A673 (cell line): Measurements from ENCODE around the gene KPNA5. TPM values are rescaled to one million over a fixed set of nuclear protein-coding genes. Genes with fewer than 3 reads are reported as not detected.

Experiments
- BruUV-seq: library from RNA; stranded (reverse); fragments of 400-500 nt; replicated peaks from 2 replicates; lab custom pipeline; 2021; lab: Mats Ljungman, UMichigan
- CTCF ChIA-PET: fragments of 300-600 bp; sonication (Branson Sonifier 250); formaldehyde crosslinking; loops from one replicate; lab custom pipeline; 2022; ENCODE audit warnings: antibody characterized with exemption; lab: Charles Lee
- POLR2A ChIA-PET: fragments of 300-600 bp; sonication (Branson Sonifier 250); formaldehyde crosslinking; loops from one replicate; lab custom pipeline; 2022; ENCODE audit warnings: antibody characterized with exemption; ENCODE audit not compliant: low non-redundant PET; lab: Charles Lee
- DNase-seq: peaks from one replicate; pipeline ENCODE4 v3.0.0-alpha.2; 2015; ENCODE audit warnings: low spot score
- H3K27ac ChIP-seq: fragments of 200-600 bp; sonication (generic); 2 replicates; pipeline ENCODE4 v1.5.1; 2016; ENCODE audit warnings: mixed run types, low read depth, mild to moderate bottlenecking, mixed read lengths, antibody characterized with exemption, low read length; ENCODE audit not compliant: poor library complexity, severe bottlenecking
- H3K27me3 ChIP-seq: fragments of 200-600 bp; sonication (generic); replicated peaks from 2 replicates; pipeline ENCODE4 v1.6.1; 2017; ENCODE audit warnings: mixed run types, low read depth, mild to moderate bottlenecking, mixed read lengths, antibody characterized with exemption, low read length; ENCODE audit not compliant: insufficient read depth, poor library complexity
- H3K36me3 ChIP-seq: fragments of 200-600 bp; sonication (generic); 2 replicates; pipeline ENCODE4 v1.6.1; 2016; ENCODE audit warnings: mixed run types, mild to moderate bottlenecking, mixed read lengths, antibody characterized with exemption, low read length; ENCODE audit not compliant: insufficient read depth, poor library complexity, severe bottlenecking
- H3K4me1 ChIP-seq: fragments of 200-600 bp; sonication (generic); 2 replicates; pipeline ENCODE4 v1.6.1; 2017; ENCODE audit warnings: mixed run types, mild to moderate bottlenecking, mixed read lengths, antibody characterized with exemption, low read length; ENCODE audit not compliant: insufficient read depth, poor library complexity, severe bottlenecking
- H3K4me3 ChIP-seq: fragments of 200-600 bp; sonication (generic); 2 replicates; pipeline ENCODE4 v1.5.1; 2016; ENCODE audit warnings: low read depth, mixed run types, mild to moderate bottlenecking, mixed read lengths, low read length; ENCODE audit not compliant: poor library complexity, severe bottlenecking
- H3K9me3 ChIP-seq: fragments of 200-600 bp; sonication (generic); 2 replicates; pipeline ENCODE4 v1.6.1; 2016; ENCODE audit warnings: mixed run types, low read depth, mild to moderate bottlenecking, mixed read lengths, antibody characterized with exemption, low read length; ENCODE audit not compliant: poor library complexity, severe bottlenecking
- CTCF ChIP-seq: fragments of 300-800, 200-600 bp; sonication (generic); conservative IDR thresholded peaks from 2 replicates; pipeline ENCODE4 v1.5.1; 2017; ENCODE audit warnings: low read depth, mild to moderate bottlenecking, antibody characterized with exemption, low read length, moderate library complexity, mixed read lengths
- EZH2 ChIP-seq: fragments of 200-600 bp; sonication (generic); IDR thresholded peaks from 2 replicates; pipeline ENCODE4 v1.6.1; 2017; ENCODE audit warnings: borderline replicate concordance, low read depth, mild to moderate bottlenecking, mixed read lengths, antibody characterized with exemption, low read length; ENCODE audit not compliant: poor library complexity, severe bottlenecking
- intact Hi-C: fragments of 100-400 bp; cut with micrococcal nuclease; formaldehyde crosslinking; loops from one replicate; pipeline ENCODE4 v1.10.0; 2022; ENCODE audit not compliant: unreplicated experiment
- total RNA-seq: library from RNA; stranded (reverse); gene quantifications from 2 replicates; pipeline ENCODE4 v1.2.3, GENCODE V29; 2021

KPNA5 gene
- total RNA-seq, 1 experiment from 2014 or later = 19.4 TPM

- intact Hi-C loops = no loop called here
- H3K4me3 ChIP-seq = no peak overlapping the region
- TF ChIP-seq EZH2 = no peak
- no peak for DNase-seq
- BruUV-seq = no TSS peak
- H3K27ac ChIP-seq = no peak overlapping the region
- ChIA-PET POLR2A (no interaction called here), CTCF (interaction anchor here (0.7 kb wide), 1 partner anchor 14 kb away, joined by 3 read pairs; no protein-coding TSS in a partner anchor)
- peaks cover 8% of the 10 kb centered on the region for H3K4me1 ChIP-seq
- H3K27me3 ChIP-seq = no peaks in the 10 kb centered on the region
- no peaks in the 10 kb centered on the region for H3K36me3 ChIP-seq
- H3K9me3 ChIP-seq = no peaks in the 10 kb centered on the region
These were observed 85.6 kb downstream of the KPNA5 start for GRCh38 chr6:116766506-116767176.

GRCh38 chr6:116767715-116768114 lies 86.7 kb downstream of the KPNA5 start:
- POLR2A ChIA-PET = no interaction called here
- no peak for DNase-seq
- H3K36me3 ChIP-seq = no peaks in the 10 kb centered on the region
- no peak for TF ChIP-seq CTCF
- TF ChIP-seq EZH2 = no peak
- no TSS peak for BruUV-seq
- H3K27ac ChIP-seq = no peak overlapping the region
- intact Hi-C loops = no loop called here
- H3K27me3 ChIP-seq = peaks cover under 1% of the 10 kb centered on the region
- H3K4me3 ChIP-seq = no peak overlapping the region
- H3K4me1 ChIP-seq = peaks cover 8% of the 10 kb centered on the region
- no peaks in the 10 kb centered on the region for H3K9me3 ChIP-seq
- CTCF ChIA-PET = no interaction called here

GRCh38 chr6:116772450-116772849 lies 91.4 kb downstream of the KPNA5 start:
- CTCF ChIA-PET = no interaction called here
- intact Hi-C loops = no loop called here
- BruUV-seq = no TSS peak

More at GRCh38 chr6:116772450-116772849, 91.4 kb downstream of the KPNA5 start:
- Histone ChIP-seq H3K27me3 (peaks cover 3% of the 10 kb centered on the region), H3K4me3 (no peak overlapping the region), H3K4me1 (no peaks in the 10 kb centered on the region), H3K9me3 (no peaks in the 10 kb centered on the region), H3K27ac (no peak overlapping the region), H3K36me3 (no peaks in the 10 kb centered on the region)
- POLR2A ChIA-PET = no interaction called here
- no peak for DNase-seq
- no peak for TF ChIP-seq CTCF
- TF ChIP-seq EZH2 = no peak
